Ishikawa (cell line): Measurements from ENCODE around the gene TRMT61A.

Experiments used
- CEBPB ChIP-seq: IDR thresholded peaks from 2 replicates; pipeline ENCODE4 v1.6.1; 2012
- CREB1 ChIP-seq: IDR thresholded peaks from 2 replicates; pipeline ENCODE4 v1.6.1; 2012; ENCODE audit warnings: low read depth
- EGR1 ChIP-seq: IDR thresholded peaks from 2 replicates; pipeline ENCODE4 v1.6.1; 2012
- EP300 ChIP-seq: IDR thresholded peaks from 2 replicates; pipeline ENCODE4 v1.6.1; 2012; ENCODE audit warnings: borderline replicate concordance
- FOXM1 ChIP-seq: IDR thresholded peaks from 2 replicates; pipeline ENCODE4 v1.6.1; 2012; ENCODE audit warnings: low read depth, borderline replicate concordance
- MAX ChIP-seq: IDR thresholded peaks from 2 replicates; pipeline ENCODE4 v1.6.1; 2012
- NFIC ChIP-seq: IDR thresholded peaks from 2 replicates; pipeline ENCODE4 v1.6.1; 2012
- RAD21 ChIP-seq: IDR thresholded peaks from 2 replicates; pipeline ENCODE4 v1.6.1; 2012; ENCODE audit warnings: low read depth
- REST ChIP-seq: IDR thresholded peaks from 2 replicates; pipeline ENCODE4 v1.6.1; 2012; ENCODE audit warnings: low read depth, mild to moderate bottlenecking
- TAF1 ChIP-seq: IDR thresholded peaks from 2 replicates; pipeline ENCODE4 v1.6.1; 2012; ENCODE audit warnings: low read depth, mild to moderate bottlenecking
- TCF12 ChIP-seq: IDR thresholded peaks from 2 replicates; pipeline ENCODE4 v1.6.1; 2012; ENCODE audit warnings: low read depth
- TEAD4 ChIP-seq: IDR thresholded peaks from 2 replicates; pipeline ENCODE4 v1.6.1; 2012
- USF1 ChIP-seq: IDR thresholded peaks from 2 replicates; pipeline ENCODE4 v1.6.1; 2012
- YY1 ChIP-seq: IDR thresholded peaks from 2 replicates; pipeline ENCODE4 v1.6.1; 2012; ENCODE audit warnings: low read depth
- ZBTB7A ChIP-seq: IDR thresholded peaks from 2 replicates; pipeline ENCODE4 v1.6.1; 2012; ENCODE audit warnings: low read depth

Gene TRMT61A

GRCh38 chr14:103503296-103503695, 25.7 kb upstream of the TRMT61A start:
- no peak for TF ChIP-seq YY1

GRCh38 chr14:103504991-103505565, 23.9 kb upstream of the TRMT61A start:
- TF ChIP-seq CREB1: no peak
- no peak for TF ChIP-seq TCF12
- no peak for TF ChIP-seq EP300
- no peak for TF ChIP-seq NFIC
- no peak for TF ChIP-seq FOXM1
- no peak for TF ChIP-seq EGR1
- TF ChIP-seq USF1: no peak
- no peak for TF ChIP-seq REST
- TF ChIP-seq ZBTB7A: no peak
- no peak for TF ChIP-seq MAX
- TF ChIP-seq YY1: no peak
- TF ChIP-seq TEAD4: no peak
- TF ChIP-seq CEBPB: no peak
- TF ChIP-seq TAF1: no peak
- TF ChIP-seq RAD21: no peak

GRCh38 chr14:103507751-103508150, 21.2 kb upstream of the TRMT61A start:
- TF ChIP-seq RAD21 (no peak), CREB1 (no peak), TAF1 (no peak), YY1 (no peak), EP300 (no peak), CEBPB (no peak), TCF12 (no peak)

- TF ChIP-seq CREB1 (no peak), TAF1 (no peak), REST (no peak), NFIC (no peak), EGR1 (no peak), USF1 (no peak), RAD21 (no peak), TEAD4 (no peak), EP300 (no peak), ZBTB7A (no peak), TCF12 (no peak), CEBPB (no peak), FOXM1 (no peak)
Measured at GRCh38 chr14:103508521-103509329, 20.3 kb upstream of the TRMT61A start.

GRCh38 chr14:103509864-103510723, 18.9 kb upstream of the TRMT61A start:
- TF ChIP-seq TEAD4: no peak
- no peak for TF ChIP-seq REST
- TF ChIP-seq EGR1: no peak
